HCT116 (cell line): Measurements from ENCODE around the gene GCDH. TPM values are rescaled to one million over a fixed set of nuclear protein-coding genes. Genes with fewer than 3 reads are reported as not detected.

Source experiments
- ATAC-seq: fragments of 200-7000 bp; cut with Tn5 transposase; 2 replicates; pipeline ENCODE4 v1.9.1; 2020; ENCODE audit warnings: mild to moderate bottlenecking, moderate library complexity
- Bru-seq: library from RNA; stranded (reverse); fragments of 400-500 nt; gene quantifications from one replicate; lab custom pipeline; 2021; lab: Mats Ljungman, UMichigan
- BruChase-seq, 2 experiments: library from RNA; stranded (reverse); fragments of 400-500 nt; gene quantifications; one replicate each; lab custom pipeline; 2021; lab: Mats Ljungman, UMichigan
- BruUV-seq: library from RNA; stranded (reverse); fragments of 400-500 nt; replicated peaks from 2 replicates; lab custom pipeline; 2021; lab: Mats Ljungman, UMichigan
- CTCF ChIA-PET: fragments of 300-600 bp; sonication (Branson Sonifier 250); formaldehyde crosslinking; loops from one replicate; lab custom pipeline; 2021; ENCODE audit warnings: antibody characterized with exemption; lab: Charles Lee
- POLR2A ChIA-PET: fragments of 300-600, 350-600 bp; sonication (Branson Sonifier 250); formaldehyde crosslinking; loops from one replicate; lab custom pipeline; 2021; ENCODE audit warnings: antibody characterized with exemption; lab: Charles Lee
- RAD21 ChIA-PET, 2 experiments: fragments of 300-600 bp; sonication (Branson Sonifier 250); formaldehyde crosslinking; loops; one replicate each; lab custom pipeline; 2023; ENCODE audit warnings: low total read pairs in 2 of 2; ENCODE audit not compliant: uncharacterized antibody in 2 of 2, unreplicated experiment in 2 of 2, low non-redundant PET in 1 of 2; lab: Charles Lee
- DNase-seq: peaks from one replicate; pipeline ENCODE4 v3.0.0-alpha.2; 2010; ENCODE audit warnings: low read depth, low spot score
- H2AFZ ChIP-seq: fragments of 200-600 bp; shearing (Covaris generic), sonication (generic); 2 replicates; pipeline ENCODE4 v1.6.1; 2017; ENCODE audit warnings: low read depth, mixed run types, mixed read lengths, antibody characterized with exemption, low read length; ENCODE audit not compliant: poor library complexity, severe bottlenecking
- H3K27ac ChIP-seq: 2 replicates; pipeline ENCODE4 v1.5.1; 2012; ENCODE audit warnings: low read depth, low read length
- H3K27me3 ChIP-seq: fragments of 200-600 bp; sonication (generic); 2 replicates; pipeline ENCODE4 v1.6.1; 2016; ENCODE audit warnings: mixed run types, low read length, mixed read lengths; ENCODE audit not compliant: insufficient read depth
- H3K36me3 ChIP-seq, 2 experiments: fragments of 200-500 bp in 1 of 2; fragments of 200-600 bp in 1 of 2; sonication (Bioruptor generic) in 1 of 2; sonication (generic) in 1 of 2; 2 replicates each; pipeline versions ENCODE4 v1.5.1 to v1.6.1; 2014 to 2016; ENCODE audit warnings: low read length in 2 of 2, inconsistent platforms in 1 of 2, mixed read lengths in 1 of 2, mixed run types in 1 of 2; ENCODE audit not compliant: insufficient read depth in 2 of 2, control insufficient read depth in 1 of 2
- H3K4me1 ChIP-seq, 2 experiments: fragments of 200-600 bp in 1 of 2; sonication (generic) in 1 of 2; 2 replicates each; pipeline versions ENCODE4 v1.5.1 to v1.6.1; 2012 to 2017; ENCODE audit warnings: low read length in 2 of 2, inconsistent platforms in 1 of 2, mild to moderate bottlenecking in 1 of 2, mixed read lengths in 1 of 2, mixed run types in 1 of 2, moderate library complexity in 1 of 2; ENCODE audit not compliant: insufficient read depth in 2 of 2, control insufficient read depth in 1 of 2
- H3K4me2 ChIP-seq: fragments of 200-600 bp; sonication (generic); 2 replicates; pipeline ENCODE4 v1.6.1; 2017; ENCODE audit warnings: mixed run types, low read length, mixed read lengths
- H3K4me3 ChIP-seq, 2 experiments: fragments of 200-600 bp in 1 of 2; sonication (generic) in 1 of 2; replicated peaks in 1 of 2; 2 replicates each; pipeline ENCODE4 v1.5.1; 2011 to 2016; ENCODE audit warnings: low read length in 2 of 2, control low read depth in 1 of 2, low read depth in 1 of 2, mild to moderate bottlenecking in 1 of 2, mixed read lengths in 1 of 2, mixed run types in 1 of 2
- H3K79me2 ChIP-seq: fragments of 200-600 bp; sonication (generic); 2 replicates; pipeline ENCODE4 v1.6.1; 2017; ENCODE audit warnings: mild to moderate bottlenecking, mixed run types, low read length, moderate library complexity, mixed read lengths; ENCODE audit not compliant: insufficient read depth
- H3K9ac ChIP-seq: fragments of 200-600 bp; sonication (generic); 2 replicates; pipeline ENCODE4 v1.6.1; 2016; ENCODE audit warnings: low read length, mixed read lengths
- H3K9me2 ChIP-seq: fragments of 200-600 bp; sonication (generic), shearing (Covaris generic); 2 replicates; pipeline ENCODE4 v1.6.1; 2017; ENCODE audit warnings: mixed run types, mild to moderate bottlenecking, moderate library complexity; ENCODE audit not compliant: insufficient read depth
- H3K9me3 ChIP-seq, 2 experiments: fragments of 200-500 bp in 1 of 2; fragments of 200-600 bp in 1 of 2; sonication (Bioruptor generic) in 1 of 2; sonication (generic) in 1 of 2; 2 replicates each; pipeline ENCODE4 v1.6.1; 2014 to 2017; ENCODE audit warnings: low read length in 2 of 2, mixed read lengths in 2 of 2, inconsistent platforms in 1 of 2, low read depth in 1 of 2, mild to moderate bottlenecking in 1 of 2, mixed run types in 1 of 2, moderate library complexity in 1 of 2; ENCODE audit not compliant: control insufficient read depth in 1 of 2, insufficient read depth in 1 of 2
- H4K20me1 ChIP-seq: fragments of 200-600 bp; sonication (generic), shearing (Covaris generic); 2 replicates; pipeline ENCODE4 v1.6.1; 2017; ENCODE audit warnings: mixed run types, mild to moderate bottlenecking, moderate library complexity; ENCODE audit not compliant: insufficient read depth
- CBX3 ChIP-seq: IDR thresholded peaks from 2 replicates; pipeline ENCODE4 v1.6.1; 2012; ENCODE audit warnings: low read depth
- CEBPB ChIP-seq: IDR thresholded peaks from 2 replicates; pipeline ENCODE4 v1.6.1; 2012; ENCODE audit warnings: low read depth
- EGR1 ChIP-seq: IDR thresholded peaks from 2 replicates; pipeline ENCODE4 v1.6.1; 2012; ENCODE audit warnings: low read depth
- FOSL1 ChIP-seq: IDR thresholded peaks from 2 replicates; pipeline ENCODE4 v1.6.1; 2012; ENCODE audit warnings: low read depth
- POLR2AphosphoS5 ChIP-seq: IDR thresholded peaks from 2 replicates; pipeline ENCODE4 v1.6.1; 2011; ENCODE audit warnings: mild to moderate bottlenecking, low read depth, low read length, moderate library complexity
- RAD21 ChIP-seq: IDR thresholded peaks from 2 replicates; pipeline ENCODE4 v1.6.1; 2012; ENCODE audit warnings: low read depth, mild to moderate bottlenecking
- SIN3A ChIP-seq: IDR thresholded peaks from 2 replicates; pipeline ENCODE4 v1.6.1; 2012; ENCODE audit warnings: low read depth
- SP1 ChIP-seq: IDR thresholded peaks from 2 replicates; pipeline ENCODE4 v1.6.1; 2012; ENCODE audit warnings: low read depth
- SRF ChIP-seq: IDR thresholded peaks from 2 replicates; pipeline ENCODE4 v1.6.1; 2012; ENCODE audit warnings: low read depth
- TCF7L2 ChIP-seq: IDR thresholded peaks from 2 replicates; pipeline ENCODE4 v1.7.0; 2011; ENCODE audit warnings: borderline replicate concordance, inconsistent platforms; ENCODE audit not compliant: insufficient read depth, insufficient read length; ENCODE audit errors: extremely low read depth
- YY1 ChIP-seq: IDR thresholded peaks from 2 replicates; pipeline ENCODE4 v1.6.1; 2011; ENCODE audit warnings: low read length, low read depth, moderate library complexity, mild to moderate bottlenecking; ENCODE audit not compliant: insufficient replicate concordance; ENCODE audit errors: extremely low read depth
- ZFX ChIP-seq: fragments of 450-650 bp; IDR thresholded peaks from 2 replicates; pipeline ENCODE4 v1.6.1; 2017
- ZNF274 ChIP-seq: fragments of 200-500 bp; sonication (Bioruptor generic); IDR thresholded peaks from 2 replicates; pipeline ENCODE4 v1.6.1; 2014; ENCODE audit warnings: mild to moderate bottlenecking, low read depth, low read length, inconsistent platforms
- intact Hi-C: fragments of 100-400 bp; cut with micrococcal nuclease; formaldehyde crosslinking; loops from 2 replicates; pipeline ENCODE4 v1.10.0; 2022
- long read RNA-seq: library from polyadenylated mRNA; unstranded; transcript quantifications from one replicate; pipeline ENCODE4 v2.0.0, GENCODE V29; 2021; ENCODE audit not compliant: unreplicated experiment
- polyA plus RNA-seq: library from polyadenylated mRNA; unstranded; fragments of >200 nt; gene quantifications from 2 replicates; pipeline ENCODE4 v1.2.1, GENCODE V29; 2012; ENCODE audit warnings: missing spikeins
- total RNA-seq: library from RNA; stranded (reverse); gene quantifications from one replicate; pipeline ENCODE4 v1.2.1, GENCODE V29; 2021; ENCODE audit not compliant: unreplicated experiment
- TF ChIP-seq, protein P1 (sequence below): IDR thresholded peaks from 2 replicates; pipeline ENCODE4 v1.6.1; 2012; ENCODE audit warnings: low read depth
- TF ChIP-seq, protein P2 (sequence below): IDR thresholded peaks from 2 replicates; pipeline ENCODE4 v1.6.1; 2011; ENCODE audit warnings: mild to moderate bottlenecking, low read length, moderate library complexity; ENCODE audit not compliant: insufficient replicate concordance; ENCODE audit errors: extremely low read depth
- TF ChIP-seq, protein P3 (sequence below), 3 experiments: fragments of 200-600 bp in 1 of 3; sonication (generic) in 1 of 3; IDR thresholded peaks in 2 of 3; conservative IDR thresholded peaks in 1 of 3; 2 replicates each; pipeline ENCODE4 v1.5.1; 2012 to 2017; ENCODE audit warnings: low read depth in 2 of 3, low read length in 2 of 3, antibody characterized with exemption in 1 of 3, borderline replicate concordance in 1 of 3, control low read depth in 1 of 3, mild to moderate bottlenecking in 1 of 3, mixed read lengths in 1 of 3, mixed run types in 1 of 3, moderate library complexity in 1 of 3; ENCODE audit not compliant: insufficient read depth in 1 of 3

The GCDH gene
- total RNA-seq, result 23.2 TPM
- polyA plus RNA-seq, result 19.1 and 19.8 TPM in 2 replicates
- Bru-seq, nascent RNA, result percentile 53 among the genes with signal in this experiment
- percentile 50 among the genes with signal in this experiment for BruChase-seq, experiment 1, labeled RNA remaining after a 6-hour chase
- BruChase-seq, experiment 2, labeled RNA remaining after a 2-hour chase, result percentile 56 among the genes with signal in this experiment
- long read RNA-seq, transcript GCDH-201 (12 exons, 1,956 nt), result major isoform, 30 of 48 reads
- long read RNA-seq, partial matches to known transcripts, result 1 of 48 reads
- long read RNA-seq, other reads (novel, unspliced or antisense), result 12 of 48 reads

GRCh38 chr19:12890787-12891552 lies at the start of gene GCDH:
Gene GCDH (plus strand): TSS chr19:12891160. CDS start chr19:12891305, 145 bp downstream.
- peak within 1 kb of the TSS; percentile 89 for H3K4me2 ChIP-seq
- no peaks in the 10 kb centered on the region for H3K9me2 ChIP-seq
- peak within 1 kb of the TSS; percentile 80 to 95 for H3K4me3 ChIP-seq
- H3K9ac ChIP-seq, result peak within 1 kb of the TSS; percentile 74
- peaks cover 9% of the 10 kb centered on the region; the same call in 1 of the 2 replicates for H3K79me2 ChIP-seq
- no TSS peak for BruUV-seq
- ChIA-PET POLR2A (interaction anchor here (0.9 to 1.7 kb wide), 6 partner anchors 8 to 49 kb away, joined by 3 to 14 read pairs (median 4); partner anchors contain the start of gene DNASE2), RAD21 (interaction anchor here in 1 of 2 experiments (0.9 kb wide), 1 partner anchor 21 kb away, joined by 5 read pairs; no protein-coding TSS in a partner anchor), CTCF (interaction anchor here (1.0 to 1.1 kb wide), 5 partner anchors 8 to 133 kb away, joined by 3 to 6 read pairs (median 4); no protein-coding TSS in a partner anchor)
- intact Hi-C loops, result loop anchor here (2.0 kb wide), 1 partner anchor 48 kb away; the partner anchor contains the start of gene CALR
- H3K27ac ChIP-seq, result peak within 1 kb of the TSS; percentile 31; the same call in 1 of the 2 replicates
- ATAC-seq, result peak; percentile 95
- H3K4me1 ChIP-seq, result peaks cover 8 to 17% of the 10 kb centered on the region in 2 experiments; a peak in 3 of 4 replicates
- H3K9me3 ChIP-seq, result no peaks in the 10 kb centered on the region
- no peaks in the 10 kb centered on the region for H4K20me1 ChIP-seq
- H3K36me3 ChIP-seq, result peaks cover 2 to 5% of the 10 kb centered on the region in 2 experiments; a peak in 2 of 4 replicates
- H3K27me3 ChIP-seq, result no peaks in the 10 kb centered on the region
- peak; percentile 98 for DNase-seq
- no peak within 1 kb of the TSS for H2AFZ ChIP-seq
- TF ChIP-seq EGR1, result peak; percentile 24; the same call in 1 of the 2 replicates
- TF ChIP-seq RAD21, result no peak
- TF ChIP-seq POLR2AphosphoS5, result peak; percentile 75
- TF ChIP-seq CBX3, result no peak
- no peak for TF ChIP-seq YY1
- TF ChIP-seq SRF, result peak; percentile 75
- TF ChIP-seq, protein P1, sequence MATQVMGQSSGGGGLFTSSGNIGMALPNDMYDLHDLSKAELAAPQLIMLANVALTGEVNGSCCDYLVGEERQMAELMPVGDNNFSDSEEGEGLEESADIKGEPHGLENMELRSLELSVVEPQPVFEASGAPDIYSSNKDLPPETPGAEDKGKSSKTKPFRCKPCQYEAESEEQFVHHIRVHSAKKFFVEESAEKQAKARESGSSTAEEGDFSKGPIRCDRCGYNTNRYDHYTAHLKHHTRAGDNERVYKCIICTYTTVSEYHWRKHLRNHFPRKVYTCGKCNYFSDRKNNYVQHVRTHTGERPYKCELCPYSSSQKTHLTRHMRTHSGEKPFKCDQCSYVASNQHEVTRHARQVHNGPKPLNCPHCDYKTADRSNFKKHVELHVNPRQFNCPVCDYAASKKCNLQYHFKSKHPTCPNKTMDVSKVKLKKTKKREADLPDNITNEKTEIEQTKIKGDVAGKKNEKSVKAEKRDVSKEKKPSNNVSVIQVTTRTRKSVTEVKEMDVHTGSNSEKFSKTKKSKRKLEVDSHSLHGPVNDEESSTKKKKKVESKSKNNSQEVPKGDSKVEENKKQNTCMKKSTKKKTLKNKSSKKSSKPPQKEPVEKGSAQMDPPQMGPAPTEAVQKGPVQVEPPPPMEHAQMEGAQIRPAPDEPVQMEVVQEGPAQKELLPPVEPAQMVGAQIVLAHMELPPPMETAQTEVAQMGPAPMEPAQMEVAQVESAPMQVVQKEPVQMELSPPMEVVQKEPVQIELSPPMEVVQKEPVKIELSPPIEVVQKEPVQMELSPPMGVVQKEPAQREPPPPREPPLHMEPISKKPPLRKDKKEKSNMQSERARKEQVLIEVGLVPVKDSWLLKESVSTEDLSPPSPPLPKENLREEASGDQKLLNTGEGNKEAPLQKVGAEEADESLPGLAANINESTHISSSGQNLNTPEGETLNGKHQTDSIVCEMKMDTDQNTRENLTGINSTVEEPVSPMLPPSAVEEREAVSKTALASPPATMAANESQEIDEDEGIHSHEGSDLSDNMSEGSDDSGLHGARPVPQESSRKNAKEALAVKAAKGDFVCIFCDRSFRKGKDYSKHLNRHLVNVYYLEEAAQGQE, result no peak
- TF ChIP-seq, protein P2, sequence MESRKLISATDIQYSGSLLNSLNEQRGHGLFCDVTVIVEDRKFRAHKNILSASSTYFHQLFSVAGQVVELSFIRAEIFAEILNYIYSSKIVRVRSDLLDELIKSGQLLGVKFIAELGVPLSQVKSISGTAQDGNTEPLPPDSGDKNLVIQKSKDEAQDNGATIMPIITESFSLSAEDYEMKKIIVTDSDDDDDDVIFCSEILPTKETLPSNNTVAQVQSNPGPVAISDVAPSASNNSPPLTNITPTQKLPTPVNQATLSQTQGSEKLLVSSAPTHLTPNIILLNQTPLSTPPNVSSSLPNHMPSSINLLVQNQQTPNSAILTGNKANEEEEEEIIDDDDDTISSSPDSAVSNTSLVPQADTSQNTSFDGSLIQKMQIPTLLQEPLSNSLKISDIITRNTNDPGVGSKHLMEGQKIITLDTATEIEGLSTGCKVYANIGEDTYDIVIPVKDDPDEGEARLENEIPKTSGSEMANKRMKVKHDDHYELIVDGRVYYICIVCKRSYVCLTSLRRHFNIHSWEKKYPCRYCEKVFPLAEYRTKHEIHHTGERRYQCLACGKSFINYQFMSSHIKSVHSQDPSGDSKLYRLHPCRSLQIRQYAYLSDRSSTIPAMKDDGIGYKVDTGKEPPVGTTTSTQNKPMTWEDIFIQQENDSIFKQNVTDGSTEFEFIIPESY, result no peak
- TF ChIP-seq CEBPB, result no peak
- peak; percentile 98 for TF ChIP-seq SIN3A
- peak; percentile 28; the same call in 1 of the 2 replicates for TF ChIP-seq ZFX
- TF ChIP-seq TCF7L2, result no peak
- TF ChIP-seq FOSL1, result no peak
- TF ChIP-seq, protein P3, sequence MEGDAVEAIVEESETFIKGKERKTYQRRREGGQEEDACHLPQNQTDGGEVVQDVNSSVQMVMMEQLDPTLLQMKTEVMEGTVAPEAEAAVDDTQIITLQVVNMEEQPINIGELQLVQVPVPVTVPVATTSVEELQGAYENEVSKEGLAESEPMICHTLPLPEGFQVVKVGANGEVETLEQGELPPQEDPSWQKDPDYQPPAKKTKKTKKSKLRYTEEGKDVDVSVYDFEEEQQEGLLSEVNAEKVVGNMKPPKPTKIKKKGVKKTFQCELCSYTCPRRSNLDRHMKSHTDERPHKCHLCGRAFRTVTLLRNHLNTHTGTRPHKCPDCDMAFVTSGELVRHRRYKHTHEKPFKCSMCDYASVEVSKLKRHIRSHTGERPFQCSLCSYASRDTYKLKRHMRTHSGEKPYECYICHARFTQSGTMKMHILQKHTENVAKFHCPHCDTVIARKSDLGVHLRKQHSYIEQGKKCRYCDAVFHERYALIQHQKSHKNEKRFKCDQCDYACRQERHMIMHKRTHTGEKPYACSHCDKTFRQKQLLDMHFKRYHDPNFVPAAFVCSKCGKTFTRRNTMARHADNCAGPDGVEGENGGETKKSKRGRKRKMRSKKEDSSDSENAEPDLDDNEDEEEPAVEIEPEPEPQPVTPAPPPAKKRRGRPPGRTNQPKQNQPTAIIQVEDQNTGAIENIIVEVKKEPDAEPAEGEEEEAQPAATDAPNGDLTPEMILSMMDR (IDR thresholded peaks at IDR 0.05 in 2 of 3, conservative IDR thresholded peaks at IDR 0.05 in 1 of 3; ENCODE audit: borderline replicate concordance in 1 of 3, insufficient read depth in 1 of 3, low read depth in 2 of 3, low read length in 2 of 3), result no peak
- no peak for TF ChIP-seq ZNF274
- TF ChIP-seq SP1, result peak; percentile 100
